Astrocyte (in vitro differentiated cells and primary cell): ENCODE measurements around the gene CNOT4.

Experiments
- CTCF ChIP-seq: IDR thresholded peaks from 2 replicates; pipeline ENCODE4 v1.5.1; 2011; ENCODE audit warnings: low read depth, mild to moderate bottlenecking, inconsistent platforms, low read length, moderate library complexity; ENCODE audit not compliant: insufficient read depth
- EZH2 ChIP-seq: IDR thresholded peaks from 2 replicates; pipeline ENCODE4 v1.6.1; 2012; ENCODE audit warnings: mild to moderate bottlenecking, low read length, inconsistent platforms; ENCODE audit not compliant: insufficient read depth

GRCh38 chr7:135375908-135376699 lies 133.8 kb downstream of the CNOT4 start:
- TF ChIP-seq CTCF: no peak
- no peak for TF ChIP-seq EZH2
